Hypothalamus (tissue), 51 donors: ENCODE results near the gene SMIM38.

Experiments
- DNase-seq, 51 donors: peaks; one replicate each; lab custom pipeline; 2025; lab: John Stamatoyannopoulos, UW

Gene SMIM38

DNA sequence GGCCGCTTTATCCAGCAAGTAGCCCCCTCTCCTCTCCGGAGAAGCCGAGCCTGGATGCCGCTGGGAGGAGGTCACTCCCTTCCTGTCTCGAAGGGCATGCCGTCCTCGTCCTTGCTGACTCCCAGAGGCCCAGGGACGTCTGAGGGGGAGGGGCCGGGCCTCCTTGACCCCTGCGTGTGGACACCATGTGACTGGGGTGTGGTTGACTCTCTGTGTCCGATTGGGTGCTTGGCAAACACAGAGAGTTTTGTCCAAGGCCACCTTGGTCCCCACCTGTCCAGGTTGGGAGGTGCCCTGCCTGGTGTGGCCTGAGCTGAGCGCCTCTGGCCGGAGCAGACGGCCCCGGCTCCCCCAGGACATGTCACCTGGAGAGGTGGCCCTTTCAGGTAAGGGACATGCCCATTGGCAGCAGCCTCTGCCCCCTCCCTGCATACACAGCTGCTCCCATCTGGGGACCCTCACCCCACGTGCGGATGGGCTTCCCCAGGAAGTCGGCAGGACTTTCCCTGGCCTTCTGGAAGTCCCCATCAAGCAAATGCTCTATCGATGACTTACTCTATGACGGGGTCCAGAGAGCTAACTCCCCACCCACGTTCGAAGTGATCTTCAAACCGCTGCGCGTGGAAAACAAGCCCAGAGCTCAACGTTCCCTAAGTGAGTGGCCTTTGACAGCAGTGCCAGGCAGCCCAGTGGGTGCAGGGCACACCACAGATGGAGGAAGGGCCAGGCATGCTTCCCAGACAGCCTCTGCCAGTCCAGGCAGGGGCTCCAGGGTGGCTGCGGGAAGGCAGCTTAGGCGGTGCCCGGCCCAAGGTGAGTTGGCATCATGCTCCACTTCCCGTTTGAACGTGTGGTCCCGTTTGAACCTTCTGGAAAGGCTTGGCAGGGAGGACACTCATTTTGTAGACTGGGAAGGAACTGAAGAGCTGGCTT lies at the start of gene SMIM38:
SMIM38 (plus strand) TSS at position 634 of the 933 bp plus-strand sequence. CDS start 1,912 bp downstream, outside the sequence.
- DNase-seq, result peak in 17 of 51 donors; percentile 5 to 49 (median 20)

GRCh38 chr11:69106031-69106811 lies 49.5 kb upstream of the SMIM38 start:
- DNase-seq, result no peak

DNA sequence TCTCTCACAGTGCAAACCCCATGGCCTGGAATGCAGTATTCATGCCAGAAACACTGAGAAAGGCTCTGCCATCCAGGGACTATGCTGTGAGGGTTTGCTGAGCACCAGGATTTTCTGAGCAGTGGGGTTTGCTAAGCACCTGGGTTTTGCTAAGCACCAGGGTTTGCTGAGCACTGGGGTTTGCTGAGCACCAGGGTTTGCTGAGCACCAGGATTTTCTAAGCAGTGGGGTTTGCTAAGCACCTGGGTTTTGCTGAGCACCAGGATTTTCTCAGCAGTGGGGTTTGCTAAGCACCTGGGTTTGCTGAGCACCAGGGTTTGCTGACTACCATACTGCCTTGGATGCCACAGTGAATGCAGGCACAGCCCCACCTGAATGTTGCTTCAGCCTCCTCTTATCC lies 48.3 kb upstream of the SMIM38 start:
- DNase-seq, result no peak

GRCh38 chr11:69108030-69108429 lies 47.7 kb upstream of the SMIM38 start:
- no peak for DNase-seq

GRCh38 chr11:69108559-69108958 lies 47.2 kb upstream of the SMIM38 start:
- no peak for DNase-seq

GRCh38 chr11:69109101-69109500 lies 46.6 kb upstream of the SMIM38 start:
- no peak for DNase-seq

GRCh38 chr11:69110451-69110850 lies 45.3 kb upstream of the SMIM38 start:
- DNase-seq, result no peak

DNA sequence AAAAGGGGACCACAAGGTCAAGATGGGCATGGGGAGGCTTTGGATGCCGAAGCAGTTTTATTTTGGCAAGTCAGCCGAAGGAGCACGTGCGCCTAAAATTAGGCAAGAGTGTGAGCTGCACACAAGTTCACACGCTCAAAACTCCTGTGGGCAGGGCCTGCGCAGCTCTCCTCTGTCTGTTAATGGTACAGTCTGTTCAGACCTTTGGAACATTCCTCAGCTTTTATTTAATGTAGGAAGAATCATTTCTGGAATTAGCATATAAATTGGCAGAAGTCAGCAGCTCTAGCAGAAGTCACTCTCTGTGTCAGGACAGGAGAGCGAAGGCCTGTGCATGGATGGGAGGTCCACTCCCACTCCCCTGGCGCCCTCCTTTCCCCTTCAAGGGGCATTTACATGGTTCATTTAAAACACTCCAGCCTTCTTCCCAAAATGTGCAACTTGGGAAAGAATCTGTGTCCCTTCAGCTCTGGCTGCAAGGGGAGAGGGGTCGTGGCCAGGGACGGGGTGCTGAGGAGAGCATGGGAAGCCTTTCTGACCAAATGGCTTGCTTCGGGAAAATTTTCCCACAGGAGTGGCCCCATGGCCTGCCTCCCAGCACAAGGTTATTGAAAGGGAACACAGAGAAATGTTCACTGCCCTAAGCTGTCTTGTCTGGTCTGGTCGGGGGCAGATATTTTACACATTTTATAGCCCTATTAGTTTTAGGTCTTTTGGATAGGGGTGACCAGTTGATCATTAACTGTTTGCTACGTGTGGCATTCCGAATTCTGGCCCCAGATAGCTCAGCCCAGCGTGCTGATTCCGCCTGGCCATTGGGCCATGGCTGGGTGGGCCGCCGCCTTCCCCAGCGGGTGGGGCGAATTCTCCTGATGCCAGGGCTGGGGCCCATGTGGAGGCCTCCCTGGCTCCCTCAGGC lies 43.9 kb upstream of the SMIM38 start:
- no peak for DNase-seq

DNA sequence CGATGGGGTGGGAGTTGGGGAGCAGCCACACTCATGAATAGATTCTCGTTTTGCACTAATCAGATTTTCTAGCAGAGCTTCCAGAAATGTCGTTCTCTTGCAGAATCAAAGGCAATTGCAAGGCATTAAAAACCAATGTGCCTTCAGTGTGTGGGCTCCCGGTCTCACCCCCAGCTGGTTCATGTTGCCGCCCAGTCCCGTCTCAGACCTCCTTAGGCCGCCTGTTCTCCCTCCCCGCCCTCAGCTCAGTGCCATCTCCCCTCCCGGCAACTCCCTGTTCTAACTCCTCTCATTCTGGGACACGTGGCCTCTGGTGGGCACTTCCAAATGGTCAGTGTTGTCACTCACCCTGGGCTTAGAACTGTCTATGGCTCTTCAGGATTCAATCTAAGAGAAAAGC lies 42.5 kb upstream of the SMIM38 start:
- DNase-seq, result no peak

DNA sequence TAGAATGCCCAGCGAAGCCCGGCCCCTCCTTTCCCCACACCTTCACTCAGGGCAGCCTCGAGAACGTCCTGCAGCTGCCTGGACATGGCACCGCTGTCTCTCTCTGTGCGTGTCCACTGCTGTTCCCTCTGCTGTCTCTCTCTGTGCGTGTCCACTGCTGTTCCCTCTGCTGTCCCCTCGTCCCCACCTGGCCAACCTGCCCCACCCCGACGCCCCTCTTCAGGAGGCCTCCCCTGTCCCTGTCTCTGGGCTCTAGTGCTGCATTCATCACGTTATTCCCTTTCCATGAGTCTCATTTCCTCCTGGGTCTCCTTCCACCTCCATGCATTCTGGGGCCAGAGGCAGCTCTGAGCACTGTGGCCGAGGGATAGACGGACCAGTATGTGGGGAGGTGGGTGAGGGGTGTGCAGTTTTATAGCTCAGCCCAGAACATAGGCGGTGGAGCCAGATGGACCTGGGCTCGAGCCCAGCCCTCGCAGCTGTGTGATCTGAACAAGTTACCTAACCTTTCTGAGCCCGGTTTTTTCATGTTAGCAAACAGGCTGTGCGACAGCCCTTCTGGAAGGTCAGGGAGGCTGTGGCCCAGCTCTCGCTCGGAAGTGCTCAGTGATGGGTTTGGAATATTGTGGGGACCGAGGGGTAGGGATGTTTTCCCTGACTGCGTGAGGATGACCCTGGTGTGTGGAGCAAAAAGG lies 41.9 kb upstream of the SMIM38 start:
- no peak for DNase-seq

DNA sequence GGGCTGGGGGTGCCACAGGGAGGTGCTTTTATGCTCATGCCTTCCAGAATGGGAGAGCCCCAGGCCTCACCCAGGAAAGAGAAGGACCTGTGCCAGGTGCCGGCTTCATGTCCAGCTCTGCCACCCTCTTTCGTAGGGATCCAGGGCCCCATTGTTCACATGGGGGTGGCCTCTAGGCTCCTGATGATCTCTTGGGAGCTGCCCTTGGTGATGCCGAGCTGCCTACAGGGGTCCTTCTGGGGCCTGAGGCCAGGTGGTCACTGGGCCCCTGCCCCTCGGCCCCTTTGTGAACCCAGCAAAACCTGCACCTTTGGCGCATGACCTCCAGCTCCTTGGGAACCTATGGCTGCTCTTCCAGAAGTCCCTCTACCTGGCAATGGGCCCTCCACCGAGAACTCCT lies 41.4 kb upstream of the SMIM38 start:
- no peak for DNase-seq

GRCh38 chr11:69114811-69115523 lies 40.8 kb upstream of the SMIM38 start:
- no peak for DNase-seq

GRCh38 chr11:69115586-69116560 lies 39.9 kb upstream of the SMIM38 start:
- DNase-seq, result peak in 3 of 51 donors; percentile 18 to 35 (median 19)

GRCh38 chr11:69116671-69117070 lies 39.1 kb upstream of the SMIM38 start:
- no peak for DNase-seq

DNA sequence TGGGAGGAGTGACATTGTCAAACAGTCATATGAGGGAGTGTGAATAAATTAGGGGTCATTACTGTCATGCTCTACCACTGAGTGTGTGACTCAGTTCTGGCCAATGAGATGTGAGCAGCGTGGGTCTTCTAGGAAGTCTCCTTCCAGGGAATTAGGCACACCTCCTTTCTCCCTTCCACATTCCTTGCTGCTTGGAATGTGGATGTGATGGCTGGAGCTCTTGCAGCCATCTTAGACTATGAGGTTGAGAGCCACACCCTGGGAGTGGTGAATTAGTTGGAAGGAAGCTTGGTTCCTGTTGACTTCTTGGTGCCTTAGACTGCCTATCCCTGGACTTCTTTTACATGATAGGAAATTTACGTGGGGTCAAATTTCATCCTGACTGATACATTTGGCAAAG lies 36.5 kb upstream of the SMIM38 start:
- DNase-seq, result no peak

DNA sequence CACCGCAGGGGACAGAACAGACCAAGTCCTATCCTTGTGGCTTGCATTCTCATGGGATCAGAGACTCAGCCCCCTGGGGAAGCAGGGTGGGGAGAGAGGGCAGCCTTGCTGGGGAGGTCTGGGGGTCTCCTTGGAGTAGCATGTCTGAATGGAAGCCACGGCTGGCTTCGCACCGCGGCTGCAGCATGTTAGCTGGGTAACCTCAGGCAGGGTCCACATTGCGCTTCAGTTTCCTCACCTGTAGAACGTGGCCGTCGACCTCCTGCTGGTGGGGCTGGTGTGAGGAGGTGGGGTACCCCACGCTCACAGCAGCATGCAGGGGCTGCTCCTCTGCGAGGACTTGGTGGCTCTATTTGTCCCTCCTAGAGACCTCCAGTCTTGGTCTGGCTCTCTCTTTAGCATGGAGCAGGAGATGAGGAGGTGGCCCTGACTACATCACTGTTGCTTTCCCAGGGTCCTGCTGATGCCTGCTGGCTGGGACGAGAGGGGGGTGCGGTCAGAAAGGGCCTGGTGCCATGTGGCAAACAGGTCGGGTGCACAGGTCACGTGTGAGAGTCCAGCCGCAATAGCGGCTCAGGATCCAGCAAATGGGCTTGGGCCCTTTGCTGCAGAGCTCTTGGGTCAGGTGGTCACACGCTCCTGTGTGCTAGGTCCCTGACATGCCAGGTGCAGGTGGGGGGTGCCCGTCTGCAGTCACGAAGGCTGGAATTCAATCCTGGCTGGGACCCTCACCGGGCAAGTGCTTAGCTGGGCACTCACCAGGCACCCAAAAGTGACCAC lies 35.4 kb upstream of the SMIM38 start:
- no peak for DNase-seq

DNA sequence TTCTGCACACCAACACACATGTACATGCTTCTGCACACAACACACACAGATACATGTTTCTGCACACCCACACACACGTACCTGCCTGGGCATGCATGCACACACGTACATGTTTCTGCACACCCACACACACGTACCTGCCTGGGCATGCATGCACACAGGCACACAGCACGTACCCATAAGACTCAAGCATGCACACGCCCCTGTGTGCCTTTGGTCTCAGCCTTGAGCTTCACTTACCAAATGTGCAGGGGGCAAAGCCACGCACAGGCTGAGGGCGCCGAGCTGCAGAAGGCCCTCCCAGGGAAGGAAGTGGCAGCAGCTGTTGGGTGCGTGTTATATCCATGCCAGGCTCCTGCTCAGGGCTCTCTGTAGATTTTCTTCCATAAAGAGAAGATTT lies 34.7 kb upstream of the SMIM38 start:
- no peak for DNase-seq
